Measurements from ENCODE around the gene COASY. TPM values are rescaled to one million over a fixed set of nuclear protein-coding genes. Genes with fewer than 3 reads are reported as not detected.
A peak's percentile ranks its signal among the peaks of the same experiment; 100 is the strongest.

The COASY gene
- 10 to 100 TPM; 45.3 to 76.9 (median 64.5) TPM for total RNA-seq
- polyA plus RNA-seq = 10 to 100 TPM; 56.0 to 59.2 TPM
- total RNA-seq = 20.2 reads per million, percentile 50 among the genes with 10 or more reads in this experiment

DNA sequence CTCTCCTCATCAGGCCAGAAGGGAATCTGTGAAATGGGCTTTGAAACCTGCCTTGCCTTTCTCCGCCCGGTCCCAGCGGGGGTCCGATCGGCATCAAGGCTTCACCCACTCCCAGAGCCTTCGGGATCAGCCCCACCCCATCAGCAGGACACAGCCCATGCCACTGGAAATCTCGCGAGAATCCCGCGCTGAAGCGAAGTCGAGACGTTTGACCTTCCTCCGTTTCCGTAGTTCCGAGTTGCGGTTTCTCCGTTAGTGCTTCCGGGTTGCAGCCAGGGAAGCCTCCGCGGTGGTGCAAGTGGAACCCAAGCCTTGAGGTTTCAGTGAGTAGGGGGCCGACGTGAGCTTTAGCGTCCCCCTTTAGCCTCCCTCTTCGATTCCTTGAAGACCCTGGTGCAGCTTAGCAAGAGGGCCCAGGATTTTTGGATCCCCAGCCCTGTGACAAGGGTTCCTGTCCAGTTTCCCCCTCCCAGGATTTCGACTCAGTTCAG lies at the start of gene COASY:
COASY (plus strand) TSS at position 252 of the 491 bp plus-strand sequence. CDS start 475 bp downstream, outside the sequence.
- no peaks in the 10 kb centered on the region for H3K27me3 ChIP-seq (ENCODE audit: control insufficient read depth in 2 of 2, insufficient read depth in 2 of 2, low read length in 2 of 2)
- ChIA-PET POLR2A (interaction anchor here (0.6 to 1.9 kb wide), 3 partner anchors 11 to 72 kb away, joined by 3 to 7 read pairs (median 4); partner anchors contain the start of gene PSMC3IP), CTCF (no interaction called here)
- Mint-ChIP-seq H3K4me3 (peak within 1 kb of the TSS; percentile 90 to 95 (median 91)), H3K27ac (peak within 1 kb of the TSS; percentile 89 to 95 (median 92)), H3K4me1 (peaks cover 19 to 43% (median 33%) of the 10 kb centered on the region in 7 donors), H3K36me3 (peaks cover 0 to 12% (median 0%) of the 10 kb centered on the region in 5 donors), H3K27me3 (peaks cover 0 to 3% (median 0%) of the 10 kb centered on the region in 5 donors), H3K9me3 (peaks cover 0 to 4% (median 0%) of the 10 kb centered on the region in 11 donors)
- intact Hi-C loops (cut with micrococcal nuclease) = loop anchor here (1.0 to 2.0 kb wide), 7 partner anchors 8 to 545 kb away; partner anchors contain the start of genes RETREG3 (in 2 of the 2), TUBG1 (in 2 of the 2), DNAJC7 (in 1 of the 2) and NAGLU (in 1 of the 2)
- H3K4me1 ChIP-seq (ENCODE audit: control insufficient read depth in 2 of 2, insufficient read depth in 2 of 2, low read length in 2 of 2) = peaks cover 24 to 25% of the 10 kb centered on the region in 2 donors
- peak; percentile 81 for ATAC-seq
- peaks cover 0 to 38% (median 21%) of the 10 kb centered on the region in 3 experiments for H3K36me3 ChIP-seq (ENCODE audit: control insufficient read depth in 2 of 3, insufficient read depth in 3 of 3, low read length in 3 of 3)
- peak within 1 kb of the TSS; percentile 84 for H3K27ac ChIP-seq (ENCODE audit: low read depth, low read length)
- H3K4me3 ChIP-seq (ENCODE audit: low read length) = peak within 1 kb of the TSS; percentile 95
- peak; percentile 77 to 93 (median 89) for DNase-seq
- H3K9me3 ChIP-seq (ENCODE audit: control insufficient read depth in 2 of 3, low read length in 3 of 3) = no peaks in the 10 kb centered on the region

DNA sequence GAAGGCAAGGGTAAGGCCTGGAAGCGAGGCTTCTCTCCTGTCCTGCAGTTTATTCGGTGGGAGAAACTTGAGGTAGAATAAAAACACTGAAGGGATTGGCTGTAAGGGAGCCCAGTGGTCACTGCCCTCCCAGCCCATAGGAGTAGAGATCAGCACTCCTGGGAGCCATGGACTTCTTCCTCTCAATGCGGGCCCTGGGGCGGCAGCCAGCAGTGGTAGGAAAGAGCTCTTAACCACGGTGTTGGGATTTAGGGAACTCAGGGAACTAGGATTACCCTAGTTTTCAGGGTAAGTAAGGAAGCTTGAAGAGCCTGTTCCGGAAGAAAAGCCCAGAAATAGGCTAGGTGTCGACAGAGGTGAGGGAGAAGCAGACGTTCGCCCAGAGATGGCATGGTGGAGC lies 49.7 kb upstream of the COASY start:
- H3K4me3 ChIP-seq (ENCODE audit: low read length) = no peak overlapping the region
- Mint-ChIP-seq H3K4me3 (no peak overlapping the region), H3K27me3 (no peaks in the 10 kb centered on the region), H3K9me3 (no peaks in the 10 kb centered on the region), H3K36me3 (peaks cover under 1 to 19% (median 14%) of the 10 kb centered on the region in 5 donors), H3K27ac (no peak overlapping the region), H3K4me1 (peaks cover 0 to 19% (median under 1%) of the 10 kb centered on the region in 7 donors)
- intact Hi-C loops (cut with micrococcal nuclease) = no loop called here
- ChIA-PET CTCF (no interaction called here), POLR2A (no interaction called here)
- no peaks in the 10 kb centered on the region for H3K27me3 ChIP-seq (ENCODE audit: control insufficient read depth in 2 of 2, insufficient read depth in 2 of 2, low read length in 2 of 2)
- no peaks in the 10 kb centered on the region for H3K4me1 ChIP-seq (ENCODE audit: control insufficient read depth in 2 of 2, insufficient read depth in 2 of 2, low read length in 2 of 2)
- no peaks in the 10 kb centered on the region for H3K9me3 ChIP-seq (ENCODE audit: control insufficient read depth in 2 of 3, low read length in 3 of 3)
- H3K27ac ChIP-seq (ENCODE audit: low read depth, low read length) = no peak overlapping the region
- no peak for ATAC-seq
- DNase-seq = no peak
- peaks cover 0 to 31% (median 0%) of the 10 kb centered on the region in 3 experiments for H3K36me3 ChIP-seq (ENCODE audit: control insufficient read depth in 2 of 3, insufficient read depth in 3 of 3, low read length in 3 of 3)

DNA sequence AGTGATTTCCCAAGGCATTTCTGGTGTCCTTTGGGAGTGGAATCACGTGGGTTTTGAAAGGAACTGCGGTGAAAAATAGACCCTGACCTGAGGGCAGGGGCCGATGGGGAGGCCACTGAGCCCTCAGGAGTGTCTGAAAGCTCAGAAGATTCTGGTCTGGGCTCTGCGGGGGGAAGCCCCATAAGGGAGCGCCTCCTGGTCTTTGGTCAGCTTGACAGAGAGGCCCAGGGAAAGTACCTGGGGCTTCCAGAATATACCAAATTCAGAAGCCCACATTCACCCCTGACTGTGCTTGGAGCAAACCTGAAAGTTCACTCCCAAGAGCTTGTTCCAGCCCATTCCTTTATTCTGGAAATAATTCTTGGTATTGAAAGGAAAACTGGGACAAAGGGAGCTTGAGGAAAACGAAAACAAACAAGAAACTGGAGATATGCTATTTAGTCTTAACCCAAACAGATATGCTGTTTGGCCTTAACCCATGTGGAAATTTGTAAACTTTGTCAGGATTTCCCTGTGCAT lies 49.2 kb upstream of the COASY start:
- Histone ChIP-seq H3K4me3 (ENCODE audit: low read length) (no peak overlapping the region), H3K36me3 (ENCODE audit: control insufficient read depth in 2 of 3, insufficient read depth in 3 of 3, low read length in 3 of 3) (peaks cover 0 to 28% (median 0%) of the 10 kb centered on the region in 3 experiments), H3K27ac (ENCODE audit: low read depth, low read length) (no peak overlapping the region), H3K9me3 (ENCODE audit: control insufficient read depth in 2 of 3, low read length in 3 of 3) (no peaks in the 10 kb centered on the region), H3K4me1 (ENCODE audit: control insufficient read depth in 2 of 2, insufficient read depth in 2 of 2, low read length in 2 of 2) (no peaks in the 10 kb centered on the region), H3K27me3 (ENCODE audit: control insufficient read depth in 2 of 2, insufficient read depth in 2 of 2, low read length in 2 of 2) (no peaks in the 10 kb centered on the region)
- peaks cover 0 to 19% (median 13%) of the 10 kb centered on the region in 5 donors for H3K36me3 Mint-ChIP-seq
- no peaks in the 10 kb centered on the region for H3K9me3 Mint-ChIP-seq
- H3K4me1 Mint-ChIP-seq = peaks cover 5 to 23% (median 6%) of the 10 kb centered on the region in 7 donors
- H3K27ac Mint-ChIP-seq = no peak overlapping the region
- intact Hi-C loops (cut with micrococcal nuclease) = no loop called here
- no peaks in the 10 kb centered on the region for H3K27me3 Mint-ChIP-seq
- ChIA-PET POLR2A (no interaction called here), CTCF (interaction anchor here (0.6 to 2.6 kb wide), 2 partner anchors 36 to 85 kb away, joined by 3 to 11 read pairs; no protein-coding TSS in a partner anchor)
- H3K4me3 Mint-ChIP-seq = no peak overlapping the region
- no peak for DNase-seq
- no peak for ATAC-seq

DNA sequence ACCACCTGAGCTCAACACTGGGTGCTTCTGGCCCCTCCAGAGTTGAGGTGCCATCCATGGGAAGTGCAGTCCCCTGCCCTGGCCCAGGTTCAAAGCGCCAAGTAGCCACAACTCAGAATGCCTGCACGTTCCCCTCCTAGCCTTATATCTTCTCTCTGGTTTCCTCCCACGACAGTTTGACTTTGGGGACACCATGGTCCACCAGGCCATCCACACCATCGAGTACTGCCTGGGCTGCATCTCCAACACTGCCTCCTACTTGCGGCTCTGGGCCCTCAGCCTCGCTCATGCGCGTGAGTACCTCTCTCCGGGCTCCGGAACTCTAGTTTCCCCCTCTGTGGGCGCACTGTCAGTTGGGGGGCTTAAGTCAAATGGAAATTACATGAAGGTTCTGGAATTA lies 48.3 kb upstream of the COASY start:
- H3K4me1 Mint-ChIP-seq = peaks cover 5 to 21% (median 7%) of the 10 kb centered on the region in 7 donors
- Histone ChIP-seq H3K27ac (ENCODE audit: low read depth, low read length) (no peak overlapping the region), H3K36me3 (ENCODE audit: control insufficient read depth in 2 of 3, insufficient read depth in 3 of 3, low read length in 3 of 3) (peaks cover 0 to 20% (median 0%) of the 10 kb centered on the region in 3 experiments), H3K9me3 (ENCODE audit: control insufficient read depth in 2 of 3, low read length in 3 of 3) (no peaks in the 10 kb centered on the region), H3K4me3 (ENCODE audit: low read length) (no peak overlapping the region), H3K27me3 (ENCODE audit: control insufficient read depth in 2 of 2, insufficient read depth in 2 of 2, low read length in 2 of 2) (no peaks in the 10 kb centered on the region), H3K4me1 (ENCODE audit: control insufficient read depth in 2 of 2, insufficient read depth in 2 of 2, low read length in 2 of 2) (no peaks in the 10 kb centered on the region)
- peak overlapping the region in 1 of 9 donors; percentile 62 for H3K27ac Mint-ChIP-seq
- intact Hi-C loops (cut with micrococcal nuclease) = no loop called here
- DNase-seq = no peak
- H3K36me3 Mint-ChIP-seq = peaks cover 0 to 14% (median 8%) of the 10 kb centered on the region in 5 donors
- ChIA-PET POLR2A (interaction anchor here (0.5 kb wide), 1 partner anchor 17 kb away, joined by 4 read pairs; no protein-coding TSS in a partner anchor), CTCF (interaction anchor here (0.6 to 2.6 kb wide), 4 partner anchors 16 to 86 kb away, joined by 3 to 11 read pairs (median 4); no protein-coding TSS in a partner anchor)
- H3K4me3 Mint-ChIP-seq = no peak overlapping the region
- H3K27me3 Mint-ChIP-seq = no peaks in the 10 kb centered on the region
- no peaks in the 10 kb centered on the region for H3K9me3 Mint-ChIP-seq
- ATAC-seq = no peak

DNA sequence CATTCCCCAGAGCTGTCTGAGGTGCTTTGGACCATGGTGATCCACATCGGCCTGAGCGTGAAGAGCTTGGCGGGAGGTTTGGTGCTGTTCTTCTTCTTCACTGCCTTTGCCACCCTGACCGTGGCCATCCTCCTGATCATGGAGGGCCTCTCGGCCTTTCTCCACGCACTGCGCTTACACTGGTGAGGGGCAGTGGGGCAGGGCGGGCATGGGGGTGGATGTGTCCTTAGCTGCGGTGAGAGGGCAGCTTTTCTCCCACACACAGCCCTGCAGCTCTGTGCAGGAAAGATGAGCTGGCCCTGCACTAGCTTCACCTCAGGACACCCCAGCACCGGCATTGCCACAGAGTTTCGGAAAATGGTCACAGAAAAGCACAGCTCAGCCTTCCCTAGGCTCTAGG lies 47.7 kb upstream of the COASY start:
- no peaks in the 10 kb centered on the region for H3K27me3 Mint-ChIP-seq
- no peak overlapping the region for H3K4me3 ChIP-seq (ENCODE audit: low read length)
- H3K36me3 Mint-ChIP-seq = peaks cover 0 to 11% (median 2%) of the 10 kb centered on the region in 5 donors
- H3K9me3 Mint-ChIP-seq = no peaks in the 10 kb centered on the region
- DNase-seq = no peak
- CTCF ChIA-PET = interaction anchor here (0.5 to 2.6 kb wide), 9 partner anchors 16 to 193 kb away, joined by 3 to 11 read pairs (median 4); no protein-coding TSS in a partner anchor
- no peaks in the 10 kb centered on the region for H3K27me3 ChIP-seq (ENCODE audit: control insufficient read depth in 2 of 2, insufficient read depth in 2 of 2, low read length in 2 of 2)
- ATAC-seq = no peak
- intact Hi-C loops (cut with micrococcal nuclease) = no loop called here
- H3K9me3 ChIP-seq (ENCODE audit: control insufficient read depth in 2 of 3, low read length in 3 of 3) = no peaks in the 10 kb centered on the region
- H3K4me1 Mint-ChIP-seq = peaks cover 5 to 18% (median 7%) of the 10 kb centered on the region in 7 donors
- POLR2A ChIA-PET = interaction anchor here (0.5 kb wide), 1 partner anchor 16 kb away, joined by 4 read pairs; no protein-coding TSS in a partner anchor
- peaks cover 0 to 14% (median 0%) of the 10 kb centered on the region in 3 experiments for H3K36me3 ChIP-seq (ENCODE audit: control insufficient read depth in 2 of 3, insufficient read depth in 3 of 3, low read length in 3 of 3)
- H3K4me1 ChIP-seq (ENCODE audit: control insufficient read depth in 2 of 2, insufficient read depth in 2 of 2, low read length in 2 of 2) = no peaks in the 10 kb centered on the region
- no peak overlapping the region for H3K4me3 Mint-ChIP-seq
- H3K27ac ChIP-seq (ENCODE audit: low read depth, low read length) = no peak overlapping the region
- no peak overlapping the region for H3K27ac Mint-ChIP-seq

DNA sequence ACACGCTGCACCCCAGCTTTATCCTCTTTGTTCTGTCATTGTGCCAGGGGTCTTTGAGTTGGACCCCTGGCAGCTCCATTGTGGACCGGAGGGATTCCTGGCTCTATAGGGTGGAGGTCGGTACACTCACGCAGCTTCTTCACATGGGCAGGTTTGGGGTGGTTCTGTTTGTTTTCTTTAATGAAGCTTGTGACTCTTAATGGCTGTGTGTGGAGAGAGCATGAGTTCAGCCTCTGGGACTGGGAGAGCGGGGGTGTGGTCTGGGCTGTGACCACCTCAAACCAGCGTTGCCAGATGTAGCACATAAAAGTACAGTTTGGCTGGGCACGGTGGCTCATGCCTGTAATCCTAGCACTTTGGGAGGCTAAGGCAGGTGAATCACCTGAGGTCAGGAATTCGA lies 47.1 kb upstream of the COASY start:
- POLR2A ChIA-PET = no interaction called here
- H3K4me3 ChIP-seq (ENCODE audit: low read length) = no peak overlapping the region
- H3K9me3 ChIP-seq (ENCODE audit: control insufficient read depth in 2 of 3, low read length in 3 of 3) = no peaks in the 10 kb centered on the region
- no peak overlapping the region for H3K27ac Mint-ChIP-seq
- no peak for DNase-seq
- H3K27me3 Mint-ChIP-seq = no peaks in the 10 kb centered on the region
- H3K4me3 Mint-ChIP-seq = no peak overlapping the region
- intact Hi-C loops (cut with micrococcal nuclease) = no loop called here
- H3K36me3 Mint-ChIP-seq = peaks cover 0 to 11% (median 0%) of the 10 kb centered on the region in 5 donors
- H3K27ac ChIP-seq (ENCODE audit: low read depth, low read length) = no peak overlapping the region
- H3K36me3 ChIP-seq (ENCODE audit: control insufficient read depth in 2 of 3, insufficient read depth in 3 of 3, low read length in 3 of 3) = peaks cover 0 to 12% (median 0%) of the 10 kb centered on the region in 3 experiments
- no peak for ATAC-seq
- H3K4me1 ChIP-seq (ENCODE audit: control insufficient read depth in 2 of 2, insufficient read depth in 2 of 2, low read length in 2 of 2) = no peaks in the 10 kb centered on the region
- CTCF ChIA-PET = interaction anchor here (0.5 to 2.6 kb wide), 9 partner anchors 8 to 193 kb away, joined by 3 to 11 read pairs (median 4); no protein-coding TSS in a partner anchor
- H3K27me3 ChIP-seq (ENCODE audit: control insufficient read depth in 2 of 2, insufficient read depth in 2 of 2, low read length in 2 of 2) = no peaks in the 10 kb centered on the region
- peaks cover 5 to 18% (median 7%) of the 10 kb centered on the region in 7 donors for H3K4me1 Mint-ChIP-seq
- H3K9me3 Mint-ChIP-seq = no peaks in the 10 kb centered on the region

Data from naive thymus-derived CD4-positive, alpha-beta T cell (primary cell).